NCI-H1694 treated with DMSO at 0.1 percent for 48 hours (cell line): ENCODE measurements around the gene THADA.
A peak's percentile ranks its signal among the peaks of the same experiment; 100 is the strongest.

Experiments
- DNase-seq: peaks from one replicate; lab custom pipeline; 2025; lab: John Stamatoyannopoulos, UW

THADA gene

DNA sequence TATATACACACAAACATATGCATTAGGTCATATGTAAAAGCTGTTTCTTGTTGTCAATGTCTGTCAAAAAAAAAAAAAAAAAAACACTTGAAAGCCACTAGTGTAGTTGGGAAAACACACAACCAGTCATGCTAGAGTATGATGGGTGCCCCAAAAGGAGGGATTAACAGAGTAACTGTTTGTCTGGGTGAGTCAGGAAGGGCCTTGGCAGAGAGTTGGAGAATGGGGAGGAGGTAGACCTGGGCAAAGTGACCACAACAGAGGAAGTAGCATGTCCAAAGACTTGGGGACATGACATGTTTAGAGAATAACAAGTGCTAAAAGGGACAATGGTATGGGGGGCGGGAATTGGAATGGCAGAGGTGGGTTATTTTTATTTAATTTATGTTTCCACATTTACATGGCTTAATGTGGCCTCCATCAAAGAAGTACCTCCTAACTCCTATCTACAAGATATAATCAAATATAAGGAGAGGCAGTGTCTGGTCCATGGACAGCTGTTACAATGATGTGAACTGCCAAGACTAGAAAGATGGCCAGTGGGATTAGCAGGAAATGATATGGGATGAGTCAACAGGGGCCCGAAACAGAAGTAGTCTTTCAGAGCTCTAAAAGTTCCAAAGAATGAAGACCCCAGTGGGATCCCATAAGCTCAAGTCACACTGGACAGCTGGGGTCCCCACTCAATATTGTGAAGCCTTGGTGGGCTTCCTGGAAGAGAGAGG, 269.6 kb downstream of the THADA start:
- DNase-seq = no peak

DNA sequence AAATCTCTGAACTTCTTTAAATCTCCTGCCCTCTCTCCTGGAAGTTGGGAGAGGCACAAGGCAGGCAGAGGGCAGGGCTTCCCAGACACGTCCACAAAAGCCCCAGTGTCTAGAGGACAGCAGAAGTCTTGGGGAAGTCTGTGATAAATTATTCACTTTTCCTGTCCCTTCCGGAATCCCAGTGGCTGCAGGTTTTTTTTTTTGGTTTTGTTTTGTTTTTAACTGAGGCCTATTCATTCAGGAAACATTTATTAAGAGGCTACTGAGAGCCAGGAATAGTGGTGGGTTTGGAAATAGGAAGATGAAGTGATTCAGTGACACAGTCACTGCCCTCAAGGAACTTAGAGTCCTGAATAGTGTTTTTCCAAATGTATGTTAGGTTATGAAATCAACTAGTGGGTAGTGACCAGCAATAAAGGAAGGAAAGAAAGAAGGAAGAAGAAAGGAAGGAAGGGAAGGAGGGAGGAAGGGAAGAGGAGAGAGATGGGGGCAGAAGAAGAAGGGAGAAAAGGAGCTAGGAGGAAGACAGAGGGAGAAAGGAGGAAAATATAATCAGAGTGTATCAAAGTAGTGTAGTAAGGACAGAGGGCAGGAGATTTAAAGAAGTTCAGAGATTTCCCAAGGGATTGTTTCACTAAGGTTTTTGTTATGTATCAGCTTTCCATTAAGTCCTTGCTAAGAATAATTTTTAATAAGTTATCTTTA, 270.6 kb downstream of the THADA start:
- DNase-seq = no peak

DNA sequence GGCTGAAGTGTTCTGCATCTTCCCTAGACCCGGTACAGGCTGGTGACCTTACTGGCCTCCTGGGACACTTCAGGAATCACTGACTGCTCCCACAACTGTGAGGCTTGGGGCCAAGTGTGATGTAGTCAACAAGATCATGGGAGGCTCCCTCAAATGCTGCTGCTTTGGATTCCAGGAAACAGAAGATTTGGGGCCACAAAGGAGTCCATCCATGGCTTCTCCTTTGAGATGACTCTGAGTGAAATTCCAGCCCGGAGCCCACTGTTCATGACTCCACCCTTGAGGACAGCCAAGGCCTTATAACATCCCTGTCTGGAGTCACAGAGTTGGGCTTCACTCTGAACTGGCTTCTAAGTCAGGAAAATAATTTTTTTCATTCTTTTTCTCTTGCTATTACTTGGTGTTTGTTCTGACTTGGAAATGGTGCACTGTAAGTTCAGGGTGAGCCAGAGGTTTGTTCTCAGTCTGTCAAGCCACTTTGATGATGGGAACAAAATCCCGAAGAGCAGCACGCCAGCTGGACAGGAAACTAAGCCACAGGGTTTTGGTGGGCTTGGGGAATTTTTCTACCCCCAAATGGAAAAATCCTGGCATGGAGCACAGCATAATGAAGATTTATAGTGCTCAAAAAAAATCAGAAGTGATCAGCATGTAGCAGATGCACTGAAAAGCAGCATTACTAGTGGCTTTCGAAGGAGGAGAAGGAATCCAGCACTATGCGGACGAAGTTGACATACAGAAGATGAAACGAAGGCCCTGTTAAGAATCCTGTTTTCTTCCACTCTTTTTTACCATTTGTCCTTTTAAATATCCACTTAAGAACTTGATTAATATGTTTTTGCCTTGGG, 271.4 kb downstream of the THADA start:
- DNase-seq = no peak

DNA sequence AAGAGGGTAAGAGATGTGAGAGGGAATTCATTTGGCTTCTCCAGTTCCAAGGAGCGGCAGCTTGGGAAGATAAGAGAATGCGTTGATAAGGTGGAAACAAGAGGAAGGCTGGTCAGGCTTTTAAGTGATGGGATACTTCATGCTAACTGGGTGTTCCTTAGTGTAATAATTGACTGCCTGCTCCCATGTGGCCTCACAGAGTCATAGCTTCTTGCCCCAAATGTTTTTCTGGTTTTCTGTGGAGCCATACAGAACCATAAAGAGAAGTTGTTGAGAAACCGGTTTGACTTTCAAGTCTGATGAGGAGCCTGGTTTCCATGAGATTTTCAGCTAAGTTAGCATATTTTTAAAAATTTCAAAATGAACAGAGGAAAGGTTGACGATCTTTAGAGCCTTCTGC, 272.0 kb downstream of the THADA start:
- no peak for DNase-seq

DNA sequence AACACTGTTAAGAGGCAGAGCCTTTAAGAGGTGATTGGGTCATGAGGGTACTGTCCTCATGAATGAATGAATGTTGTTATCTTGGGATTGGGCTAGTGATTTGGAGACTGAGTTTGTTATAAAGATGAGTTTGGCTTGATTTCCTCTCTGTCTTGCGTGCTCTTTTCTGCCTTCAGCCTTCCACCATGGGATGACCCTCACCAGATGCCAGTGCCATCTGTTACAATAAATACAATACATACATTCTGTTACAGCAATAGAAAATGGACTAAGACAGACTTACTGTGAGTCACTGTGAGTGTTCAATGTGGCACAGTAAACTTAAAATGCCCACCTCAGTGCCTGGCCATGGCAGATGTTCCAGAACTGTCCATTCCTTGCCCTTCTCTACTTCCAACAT, 274.4 kb downstream of the THADA start:
- DNase-seq = peak; percentile 77

DNA sequence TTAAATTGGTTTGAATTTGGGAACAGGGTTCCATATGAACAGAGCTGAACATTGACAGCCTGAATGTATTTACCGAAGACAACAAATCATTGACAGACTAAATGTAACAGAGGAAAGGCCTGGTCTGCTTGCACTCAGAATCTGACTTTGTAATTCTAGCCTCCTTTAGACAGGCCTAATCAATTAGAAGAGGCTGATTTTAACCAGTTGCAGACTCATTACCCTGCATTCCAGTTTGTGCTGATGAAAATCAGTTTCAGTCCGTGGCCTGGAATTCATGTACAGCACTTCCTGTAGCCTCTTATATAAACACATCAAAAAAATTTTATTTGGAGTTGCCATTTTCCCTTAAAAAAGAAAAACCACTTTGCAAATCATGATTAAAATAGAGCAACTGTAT, 276.3 kb downstream of the THADA start:
- no peak for DNase-seq

DNA sequence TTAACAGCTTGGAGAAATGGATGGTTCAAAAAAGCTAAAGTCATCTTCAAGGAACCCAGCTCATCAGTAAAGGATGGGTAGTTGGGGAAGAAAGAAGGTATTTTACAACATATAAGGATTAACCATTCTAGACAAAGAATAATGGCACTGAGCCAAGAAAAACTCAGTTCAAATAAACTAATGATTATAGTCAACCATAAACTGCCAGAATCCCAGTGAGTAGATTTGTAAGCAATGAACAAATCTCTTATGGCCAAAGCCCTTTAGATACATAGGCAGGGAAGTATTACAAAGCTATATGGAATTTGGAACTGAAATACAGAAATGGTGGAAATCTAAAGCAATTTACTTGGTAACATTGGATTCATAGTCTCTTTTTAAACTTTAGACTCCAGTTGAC, 277.0 kb downstream of the THADA start:
- DNase-seq = no peak

DNA sequence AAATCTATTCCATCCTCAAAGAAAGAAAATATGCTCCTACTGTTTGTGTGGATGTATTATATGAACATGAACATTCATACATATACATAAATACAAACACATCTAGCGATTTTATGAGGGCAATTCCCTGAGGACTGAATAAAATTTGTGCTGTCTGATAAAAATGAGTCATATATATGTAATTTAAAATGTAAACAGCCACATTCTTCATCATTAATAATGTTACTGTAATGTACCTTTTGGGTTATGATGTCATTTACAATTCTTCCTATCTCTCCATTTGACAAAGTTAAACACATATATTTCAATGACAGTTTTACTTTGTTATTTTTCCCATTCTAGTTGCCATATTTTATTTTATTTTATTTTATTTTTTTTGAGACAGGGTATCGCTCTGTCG, 278.2 kb downstream of the THADA start:
- no peak for DNase-seq

DNA sequence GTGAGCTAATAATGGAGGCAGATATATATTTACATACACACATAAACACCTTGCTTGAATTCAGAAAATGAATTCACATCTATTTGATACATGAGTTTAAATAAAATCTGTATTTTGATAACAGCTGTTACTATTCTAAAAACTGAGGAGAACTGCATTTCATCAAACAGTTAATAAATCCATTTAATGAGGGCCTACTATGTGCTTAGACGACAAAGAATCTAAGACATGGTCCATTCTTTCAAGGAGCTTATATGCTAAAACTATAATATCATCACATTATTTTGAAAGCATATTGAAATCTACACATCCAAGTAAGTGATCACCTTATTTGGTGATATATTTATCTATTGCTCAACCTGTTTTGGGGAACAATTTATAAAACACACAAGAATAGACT, 278.6 kb downstream of the THADA start:
- no peak for DNase-seq

DNA sequence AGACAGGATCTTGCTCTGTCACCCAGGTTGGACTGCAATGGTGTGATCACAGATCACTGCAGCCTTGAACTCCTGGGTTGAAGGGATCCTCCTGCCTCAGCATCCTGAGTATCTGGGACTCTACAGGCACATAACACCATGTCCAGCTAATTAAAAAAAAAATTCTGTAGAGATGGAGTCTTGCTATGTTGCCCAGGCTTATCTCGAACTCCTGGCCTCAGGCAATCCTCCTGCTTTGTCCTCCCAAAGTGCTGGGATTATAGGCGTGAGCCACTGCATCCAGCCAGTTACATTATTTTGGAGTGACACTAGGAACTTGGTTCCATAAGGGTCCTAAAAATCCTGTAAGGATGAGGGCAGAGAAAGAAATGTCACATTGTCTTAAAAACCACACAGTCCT, 280.4 kb downstream of the THADA start:
- DNase-seq = no peak

DNA sequence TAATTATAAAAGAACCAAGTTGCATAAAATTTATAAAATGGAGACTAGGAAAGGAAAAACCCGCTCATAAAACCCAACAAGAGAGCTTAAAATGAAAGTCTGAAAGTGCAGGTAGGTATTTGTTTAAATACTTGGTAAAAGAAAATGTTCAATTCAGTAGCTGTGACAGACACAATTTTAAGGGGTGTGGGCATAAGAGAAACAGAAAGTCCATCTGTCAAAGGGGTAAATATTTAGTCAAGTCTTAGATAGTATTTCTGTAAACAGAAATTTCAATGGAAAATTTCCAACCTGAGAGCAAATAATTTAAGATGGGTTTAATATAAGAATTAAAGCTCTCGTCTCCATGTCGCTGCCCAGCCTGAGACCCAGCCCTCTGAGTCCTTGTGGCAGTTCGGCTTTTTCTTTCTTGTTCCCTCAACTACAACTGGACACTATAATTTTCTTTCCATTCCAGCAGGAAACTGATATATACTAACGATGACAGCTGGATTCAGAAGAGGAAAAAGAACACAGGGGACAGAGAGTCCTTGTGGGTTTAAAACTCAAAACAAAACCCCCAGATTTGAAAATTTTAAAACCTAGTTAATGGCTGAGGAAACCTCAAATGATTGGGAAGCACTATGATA, 281.4 kb downstream of the THADA start:
- DNase-seq = no peak

DNA sequence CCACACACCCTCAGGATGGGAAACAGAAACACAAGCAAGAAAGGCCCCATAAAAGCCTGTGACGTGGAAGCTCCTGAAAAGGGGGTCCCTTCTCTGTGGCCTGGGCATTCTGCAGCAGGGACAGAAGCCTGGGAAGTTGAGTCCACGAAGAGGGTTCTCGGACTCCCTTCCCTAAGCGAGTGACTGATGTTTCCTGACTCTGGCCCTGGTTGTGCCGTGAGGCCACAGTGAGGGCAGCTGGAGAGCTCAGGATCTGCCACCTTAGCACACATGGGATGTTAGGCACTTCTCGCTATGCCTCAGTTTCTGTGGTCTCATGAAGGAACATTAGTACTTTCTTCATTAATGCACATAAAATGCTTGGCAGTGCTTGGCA, 282.2 kb downstream of the THADA start:
- DNase-seq = no peak

DNA sequence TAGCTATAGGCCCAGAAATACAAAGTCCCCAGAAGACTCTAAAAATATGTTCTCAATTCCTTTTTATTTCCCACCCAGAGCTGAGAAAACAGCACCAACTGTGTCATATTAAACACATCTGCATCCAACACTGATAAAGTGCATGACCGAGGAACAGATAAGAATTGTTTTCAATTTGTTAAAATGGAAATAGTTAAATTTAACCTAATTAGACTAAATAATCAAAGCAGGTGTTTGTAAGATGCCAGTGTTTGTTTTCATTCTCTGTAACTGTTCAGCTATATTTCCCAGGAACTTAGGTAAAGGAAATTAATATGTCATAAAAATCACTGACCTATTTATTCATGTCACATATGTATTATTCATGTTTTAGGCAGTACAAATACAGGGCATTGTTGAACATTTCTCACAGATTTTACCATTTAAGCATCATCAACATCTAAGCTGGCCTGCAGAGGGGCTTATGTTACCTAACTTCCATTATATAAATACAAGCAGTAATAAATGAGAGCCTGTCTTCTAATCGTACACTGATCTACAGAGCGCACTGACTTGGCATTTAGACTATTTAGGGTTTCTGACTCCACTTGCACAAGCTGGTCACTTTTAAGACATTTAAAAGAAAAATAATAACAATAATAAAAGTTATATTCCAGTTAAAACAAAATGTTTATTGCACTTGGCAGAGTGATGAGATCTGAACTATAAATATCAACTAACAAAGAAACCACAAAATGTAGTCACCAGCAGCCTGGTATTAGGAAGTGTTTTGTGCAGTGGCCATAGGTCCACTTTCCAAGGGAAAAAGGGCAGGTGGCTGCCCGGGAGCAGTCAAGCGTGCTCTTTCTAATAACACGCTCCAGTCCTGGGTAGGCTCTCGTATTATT, 282.8 kb downstream of the THADA start:
- DNase-seq = no peak

DNA sequence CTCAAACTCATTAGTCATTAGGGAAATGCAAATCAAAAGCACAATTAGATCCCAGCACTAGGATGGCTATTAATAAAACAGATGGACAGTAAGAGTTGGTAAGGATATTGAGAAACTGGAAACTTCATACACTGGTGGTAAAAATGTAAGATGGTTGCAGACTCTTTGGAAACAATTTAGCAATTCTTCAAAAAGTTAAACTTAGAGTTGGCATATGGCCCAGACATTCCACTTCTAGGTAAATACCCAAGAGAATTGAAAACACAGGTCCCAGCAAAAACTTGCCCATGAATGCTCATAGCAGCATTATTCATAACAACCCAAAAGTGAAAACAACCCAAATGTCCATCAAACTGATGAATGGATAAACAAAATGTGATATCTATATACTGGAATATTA, 284.6 kb downstream of the THADA start:
- no peak for DNase-seq

DNA sequence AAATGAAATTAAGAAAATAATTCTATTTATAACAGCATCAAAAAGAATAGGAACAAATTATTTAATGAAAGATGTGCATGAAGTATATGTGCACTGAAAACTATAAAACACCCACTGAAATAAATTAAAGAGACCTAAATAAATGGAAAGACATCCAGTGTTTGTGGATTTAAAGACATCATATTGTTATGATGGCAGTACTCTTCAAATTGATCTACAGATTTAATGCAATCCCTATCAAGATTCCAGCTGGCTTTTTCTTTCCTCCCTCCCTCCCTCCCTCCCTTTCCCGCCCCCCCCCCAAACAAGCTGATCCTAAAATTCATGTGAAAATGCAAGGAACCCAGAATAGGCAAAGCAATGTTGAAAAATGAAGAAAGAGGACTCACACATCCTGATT, 285.9 kb downstream of the THADA start:
- DNase-seq = no peak

DNA sequence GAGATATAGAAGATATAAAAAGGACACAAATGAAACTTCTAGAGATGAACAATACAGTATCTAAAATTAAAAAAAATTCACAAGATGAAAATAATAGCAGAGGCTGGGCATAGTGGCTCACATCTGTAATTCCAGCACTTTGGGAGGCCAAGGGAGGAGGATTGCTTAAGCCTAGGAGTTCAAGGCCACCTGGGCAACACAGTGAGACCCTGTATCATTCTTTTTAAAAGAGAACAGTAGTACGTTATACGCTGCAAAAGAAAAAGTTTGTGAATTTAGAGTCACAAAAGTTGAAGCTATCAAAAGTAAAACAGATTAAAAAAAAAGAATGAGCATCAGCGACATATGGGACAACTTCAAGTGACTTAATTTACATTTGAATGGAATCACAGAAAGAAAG, 287.9 kb downstream of the THADA start:
- DNase-seq = no peak

DNA sequence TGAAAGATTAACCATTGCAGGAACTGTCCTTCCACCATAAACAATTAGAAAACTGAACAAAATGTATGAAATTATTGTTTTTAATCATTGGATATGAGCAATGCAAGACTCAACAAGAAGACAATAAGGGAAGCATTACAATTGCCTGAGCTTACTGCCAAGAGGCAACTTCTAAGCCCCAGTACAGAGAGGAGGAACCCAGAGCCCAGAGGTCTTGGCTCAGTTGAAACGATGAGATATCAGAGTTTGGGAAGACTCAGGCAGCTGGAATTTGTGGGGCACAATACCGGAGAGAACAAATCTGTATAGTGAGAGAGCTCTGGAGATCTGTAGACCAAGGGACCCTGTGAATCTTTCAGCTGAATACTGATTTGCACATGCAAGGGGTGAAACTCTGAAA, 288.8 kb downstream of the THADA start:
- DNase-seq = no peak

DNA sequence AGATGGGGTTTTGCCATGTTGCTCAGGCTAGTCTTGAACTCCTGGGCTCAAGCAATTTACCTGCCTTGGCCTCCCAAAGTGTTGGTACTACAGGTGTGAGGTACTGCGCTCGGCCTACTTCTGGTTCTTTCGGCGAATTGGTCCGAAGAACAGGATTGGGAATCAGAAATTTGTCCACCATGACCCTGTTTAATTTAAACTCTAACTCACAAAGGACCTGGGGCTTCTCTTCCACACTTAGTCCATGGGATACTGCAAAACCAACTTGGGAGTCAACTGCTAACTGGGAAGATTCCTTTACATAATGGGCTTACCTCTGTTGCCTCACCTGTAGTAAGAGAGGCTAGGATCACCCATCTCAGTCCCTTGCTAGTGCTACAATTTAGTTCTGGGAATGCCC, 289.6 kb downstream of the THADA start:
- no peak for DNase-seq

DNA sequence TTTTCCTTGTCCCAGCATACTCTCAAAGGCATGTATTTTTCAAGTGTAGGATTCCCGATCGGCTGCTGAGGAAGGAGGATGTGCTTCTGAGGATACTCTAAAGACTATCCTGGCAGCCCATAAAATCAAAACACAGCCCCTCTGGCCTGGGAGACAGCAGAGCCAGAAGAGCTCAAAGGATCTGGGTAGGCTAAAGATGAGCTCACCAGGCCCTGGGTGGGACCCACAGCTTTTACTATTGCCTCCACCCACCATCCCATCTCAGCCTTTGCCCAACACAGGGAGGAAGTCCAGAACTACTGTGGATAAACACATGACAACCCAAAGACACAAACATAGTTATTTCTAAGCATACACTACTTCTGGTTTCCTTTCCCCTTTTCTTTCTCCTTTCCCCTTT, 290.3 kb downstream of the THADA start:
- DNase-seq = no peak

DNA sequence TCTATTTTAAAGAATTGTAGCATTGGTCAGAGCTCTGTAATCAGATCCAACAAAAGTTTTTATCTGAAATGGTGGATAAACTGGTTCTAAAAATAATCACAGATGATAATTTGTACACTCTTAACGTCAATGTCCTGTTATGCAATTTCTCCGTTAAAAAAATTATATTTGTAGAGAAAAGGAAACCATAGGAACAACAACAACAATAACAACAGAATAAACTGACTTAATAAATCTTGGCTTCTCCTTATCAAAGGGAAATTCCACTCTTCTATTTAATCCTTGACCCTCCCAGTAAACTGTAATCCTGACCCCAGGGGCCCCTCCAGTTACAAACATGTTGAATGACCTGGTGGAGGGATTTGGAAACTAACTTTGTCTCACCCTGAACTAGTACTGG, 290.8 kb downstream of the THADA start:
- DNase-seq = no peak

DNA sequence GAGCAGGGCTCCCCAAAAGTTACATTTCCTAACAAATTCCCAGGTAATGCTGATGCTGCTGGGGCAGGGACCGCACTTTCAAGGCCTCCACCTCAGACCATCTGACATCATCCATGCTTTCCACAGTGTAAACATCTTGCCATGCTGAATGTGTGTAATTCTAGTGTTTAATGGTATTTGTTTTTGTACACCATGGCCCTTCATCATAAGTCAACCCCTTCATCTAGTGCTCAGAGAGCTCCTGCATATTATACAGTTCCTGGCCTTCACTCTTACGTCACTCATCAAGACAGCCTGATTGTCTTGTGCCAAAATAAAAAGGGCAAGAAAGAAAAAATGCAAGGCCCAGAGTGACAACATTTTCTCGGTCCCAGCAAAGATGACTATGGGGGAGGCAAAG, 291.9 kb downstream of the THADA start:
- DNase-seq = no peak
